ENCODE data around the gene SIGLEC15.

DNA sequence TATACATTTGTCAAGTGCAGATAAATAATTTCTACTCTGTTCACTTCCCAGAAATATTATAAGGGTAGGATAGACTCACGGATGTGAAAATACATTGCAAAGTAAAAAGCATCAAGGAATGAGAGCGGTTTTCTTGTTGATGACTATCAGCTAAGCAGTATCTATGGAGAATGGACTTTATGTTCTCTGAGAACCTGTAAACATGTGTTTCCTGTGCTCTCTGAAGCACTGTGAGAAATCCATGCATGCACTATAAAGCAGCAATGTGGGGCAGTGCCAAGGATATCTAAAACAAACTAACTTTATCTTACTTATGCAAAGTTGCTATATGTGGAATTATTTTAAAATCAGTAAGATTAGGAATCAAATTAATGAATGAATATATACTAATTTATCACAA lies 4.4 kb upstream of the SIGLEC15 start:
- TF ChIP-seq, protein P1, sequence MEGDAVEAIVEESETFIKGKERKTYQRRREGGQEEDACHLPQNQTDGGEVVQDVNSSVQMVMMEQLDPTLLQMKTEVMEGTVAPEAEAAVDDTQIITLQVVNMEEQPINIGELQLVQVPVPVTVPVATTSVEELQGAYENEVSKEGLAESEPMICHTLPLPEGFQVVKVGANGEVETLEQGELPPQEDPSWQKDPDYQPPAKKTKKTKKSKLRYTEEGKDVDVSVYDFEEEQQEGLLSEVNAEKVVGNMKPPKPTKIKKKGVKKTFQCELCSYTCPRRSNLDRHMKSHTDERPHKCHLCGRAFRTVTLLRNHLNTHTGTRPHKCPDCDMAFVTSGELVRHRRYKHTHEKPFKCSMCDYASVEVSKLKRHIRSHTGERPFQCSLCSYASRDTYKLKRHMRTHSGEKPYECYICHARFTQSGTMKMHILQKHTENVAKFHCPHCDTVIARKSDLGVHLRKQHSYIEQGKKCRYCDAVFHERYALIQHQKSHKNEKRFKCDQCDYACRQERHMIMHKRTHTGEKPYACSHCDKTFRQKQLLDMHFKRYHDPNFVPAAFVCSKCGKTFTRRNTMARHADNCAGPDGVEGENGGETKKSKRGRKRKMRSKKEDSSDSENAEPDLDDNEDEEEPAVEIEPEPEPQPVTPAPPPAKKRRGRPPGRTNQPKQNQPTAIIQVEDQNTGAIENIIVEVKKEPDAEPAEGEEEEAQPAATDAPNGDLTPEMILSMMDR (IDR thresholded peaks at IDR 0.05 in 4 of 5, conservative IDR thresholded peaks at IDR 0.05 in 1 of 5) = no peak
- TF ChIP-seq POLR2A (IDR thresholded peaks at IDR 0.05) = no peak
